Activated CD8-positive, alpha-beta T cell treated with anti-CD3 and anti-CD28 coated beads, Interleukin-2, amount 10 ng/mL, durations not matched to agents 7 days and 5 days (primary cell): ENCODE measurements around the gene WSCD1. TPM values are rescaled to one million over a fixed set of nuclear protein-coding genes. Genes with fewer than 3 reads are reported as not detected.

Source experiments
- ATAC-seq: fragments of 150-1000 bp; cut with Tn5 transposase; one replicate; pipeline ENCODE4 v1.10.0; 2021; ENCODE audit warnings: moderate library complexity
- CTCF ChIA-PET: fragments of 350-600 bp; sonication (Branson Sonifier 250); formaldehyde crosslinking; loops from one replicate; lab custom pipeline; 2021; ENCODE audit warnings: antibody characterized with exemption; lab: Charles Lee
- POLR2A ChIA-PET: fragments of 350-600 bp; sonication (Branson Sonifier 250); formaldehyde crosslinking; loops from one replicate; lab custom pipeline; 2021; ENCODE audit warnings: antibody characterized with exemption; lab: Charles Lee
- DNase-seq: peaks from one replicate; pipeline ENCODE4 v3.0.0-alpha.2; 2020
- H3K27ac Mint-ChIP-seq: one replicate; pipeline ENCODE4 v1.8.0; 2021; ENCODE audit warnings: mild to moderate bottlenecking, mixed read lengths
- H3K27me3 Mint-ChIP-seq: one replicate; pipeline ENCODE4 v1.8.0; 2021; ENCODE audit warnings: low read depth, mixed read lengths
- H3K36me3 Mint-ChIP-seq: one replicate; pipeline ENCODE4 v1.8.0; 2021; ENCODE audit warnings: low read depth, mixed read lengths
- H3K4me1 Mint-ChIP-seq: one replicate; pipeline ENCODE4 v1.8.0; 2021; ENCODE audit warnings: low read depth, mixed read lengths
- H3K4me3 Mint-ChIP-seq: one replicate; pipeline ENCODE4 v1.8.0; 2021; ENCODE audit warnings: mild to moderate bottlenecking, mixed read lengths
- H3K9me3 Mint-ChIP-seq: one replicate; pipeline ENCODE4 v1.8.0; 2022; ENCODE audit warnings: mixed read lengths; ENCODE audit not compliant: insufficient read depth
- total RNA-seq, 2 experiments: library from RNA; stranded (reverse); gene quantifications; one replicate each; pipeline ENCODE4 v1.2.3, GENCODE V29; 2021

Gene WSCD1
- total RNA-seq, 2 experiments from 2014 or later, result not detected

DNA sequence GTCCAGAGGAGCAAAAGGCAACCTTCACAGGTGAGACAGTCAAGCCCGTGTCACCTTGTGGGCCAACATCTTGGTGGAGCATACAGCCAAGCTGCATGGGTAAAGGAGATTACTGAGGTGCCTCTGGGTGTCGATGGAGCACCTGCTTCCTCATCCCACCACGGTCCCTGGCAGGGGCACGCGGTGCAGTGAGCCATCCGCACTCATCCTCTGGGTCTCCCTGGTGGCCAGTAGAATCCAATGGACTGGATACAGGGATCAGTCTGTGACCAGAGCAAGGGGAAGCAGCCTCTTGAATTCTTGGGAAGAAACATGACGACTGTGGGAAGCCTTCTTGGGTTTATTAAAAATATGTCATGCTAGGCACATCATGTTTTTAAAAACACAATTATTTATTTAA, 4.8 kb upstream of the WSCD1 start:
- peaks cover 6% of the 10 kb centered on the region for H3K4me1 Mint-ChIP-seq
- no peaks in the 10 kb centered on the region for H3K9me3 Mint-ChIP-seq
- ChIA-PET CTCF (no interaction called here), POLR2A (no interaction called here)
- H3K27me3 Mint-ChIP-seq, result peaks cover 32% of the 10 kb centered on the region
- ATAC-seq, result no peak
- peaks cover 5% of the 10 kb centered on the region for H3K36me3 Mint-ChIP-seq
- no peak for DNase-seq
- H3K4me3 Mint-ChIP-seq, result no peak overlapping the region
- no peak overlapping the region for H3K27ac Mint-ChIP-seq

DNA sequence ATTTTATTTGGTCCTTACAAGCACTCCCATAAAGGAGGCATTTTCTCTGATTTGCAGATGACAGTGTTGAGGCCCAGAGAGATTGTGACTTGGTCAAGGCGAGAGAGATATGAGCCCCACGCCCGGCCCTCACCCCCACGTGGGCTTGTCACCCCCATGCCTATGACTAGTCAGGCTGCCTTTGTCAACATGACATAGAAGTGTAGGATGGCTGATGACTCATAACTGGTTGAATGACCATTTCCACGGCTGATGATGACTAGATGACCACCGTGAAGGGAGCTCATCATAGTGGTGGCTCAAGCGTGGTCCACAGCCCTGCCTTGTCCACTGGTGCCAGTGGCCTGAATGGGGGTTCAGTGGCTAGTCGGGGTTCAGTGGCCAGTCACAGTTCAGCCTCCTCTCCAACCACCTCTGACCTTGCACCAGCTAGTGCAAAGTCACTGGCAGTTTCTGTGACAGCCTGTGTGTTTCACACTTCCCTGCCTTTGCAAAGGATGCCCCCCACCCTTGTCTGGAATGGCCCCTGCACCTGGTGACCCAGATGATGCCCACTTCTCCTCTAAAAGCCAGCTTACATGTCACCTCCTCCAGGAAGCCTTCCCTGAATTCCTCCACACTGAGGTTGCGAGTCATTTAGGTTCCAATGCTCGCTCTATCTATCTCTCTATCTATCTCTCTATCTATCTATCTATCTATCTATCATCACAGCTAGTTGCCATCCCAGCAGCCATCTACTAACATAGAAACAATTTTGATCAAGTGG, 3.8 kb upstream of the WSCD1 start:
- peaks cover 38% of the 10 kb centered on the region for H3K27me3 Mint-ChIP-seq
- no peak overlapping the region for H3K27ac Mint-ChIP-seq
- H3K36me3 Mint-ChIP-seq, result peaks cover 5% of the 10 kb centered on the region
- no peak for DNase-seq
- ChIA-PET POLR2A (no interaction called here), CTCF (interaction anchor here (0.6 kb wide), 1 partner anchor 474 kb away, joined by 3 read pairs; no protein-coding TSS in a partner anchor)
- no peaks in the 10 kb centered on the region for H3K9me3 Mint-ChIP-seq
- ATAC-seq, result no peak
- H3K4me3 Mint-ChIP-seq, result no peak overlapping the region
- peaks cover 8% of the 10 kb centered on the region for H3K4me1 Mint-ChIP-seq

DNA sequence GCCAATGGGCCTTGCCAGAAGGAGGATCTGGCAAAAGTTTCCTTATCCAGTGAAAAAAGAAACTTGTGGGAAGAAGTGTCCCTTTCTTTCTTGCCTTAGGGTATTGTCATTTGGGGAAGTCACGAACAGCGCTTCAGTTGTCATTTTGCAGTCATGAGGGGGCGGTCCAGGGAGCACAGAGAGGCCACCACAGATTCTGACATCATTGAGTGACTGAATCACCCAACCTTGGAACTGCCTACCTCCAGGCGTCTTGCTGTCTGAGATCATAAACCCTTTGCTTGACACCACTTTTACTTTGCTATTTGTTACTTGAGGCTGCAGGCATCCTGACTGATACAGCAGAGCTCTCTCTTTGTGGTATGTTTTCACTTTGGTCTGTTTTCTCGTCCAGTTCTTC, 3.1 kb upstream of the WSCD1 start:
- POLR2A ChIA-PET, result no interaction called here
- ATAC-seq, result no peak
- Mint-ChIP-seq H3K36me3 (peaks cover 5% of the 10 kb centered on the region), H3K4me3 (no peak overlapping the region), H3K27ac (no peak overlapping the region), H3K9me3 (no peaks in the 10 kb centered on the region), H3K27me3 (peaks cover 41% of the 10 kb centered on the region), H3K4me1 (peaks cover 8% of the 10 kb centered on the region)
- CTCF ChIA-PET, result no interaction called here
- DNase-seq, result no peak

DNA sequence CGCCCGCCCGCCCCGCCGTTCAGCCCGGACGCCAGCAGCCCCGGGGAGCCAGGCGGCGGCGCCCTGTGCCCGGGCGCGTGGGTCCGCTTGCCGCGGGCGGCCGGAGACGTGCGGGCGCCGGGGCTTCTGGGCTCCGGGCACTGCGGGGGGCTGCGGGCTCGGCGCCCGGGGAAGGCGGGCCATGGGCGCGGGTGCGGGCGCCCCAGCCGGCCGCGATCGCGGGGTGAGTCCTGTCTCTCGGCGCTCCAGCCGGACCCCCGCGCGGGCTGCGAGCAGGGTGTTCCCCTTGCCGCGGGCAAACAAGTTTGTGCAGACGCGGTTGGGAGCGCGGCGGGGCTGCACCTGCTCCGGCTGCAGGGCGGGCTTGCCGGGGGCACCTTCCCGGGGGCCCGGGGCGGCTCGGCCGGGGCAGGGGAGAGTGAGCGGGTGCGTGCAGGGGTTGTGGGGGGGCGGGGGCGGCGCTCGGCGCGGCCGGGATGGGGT, 292 bp downstream of the WSCD1 start:
- Mint-ChIP-seq H3K36me3 (peaks cover 5% of the 10 kb centered on the region), H3K27me3 (peaks cover 40% of the 10 kb centered on the region), H3K4me3 (no peak overlapping the region), H3K27ac (no peak overlapping the region), H3K9me3 (no peaks in the 10 kb centered on the region), H3K4me1 (peaks cover 8% of the 10 kb centered on the region)
- DNase-seq (no peak), ATAC-seq (no peak)
- POLR2A ChIA-PET, result no interaction called here
- CTCF ChIA-PET, result no interaction called here

DNA sequence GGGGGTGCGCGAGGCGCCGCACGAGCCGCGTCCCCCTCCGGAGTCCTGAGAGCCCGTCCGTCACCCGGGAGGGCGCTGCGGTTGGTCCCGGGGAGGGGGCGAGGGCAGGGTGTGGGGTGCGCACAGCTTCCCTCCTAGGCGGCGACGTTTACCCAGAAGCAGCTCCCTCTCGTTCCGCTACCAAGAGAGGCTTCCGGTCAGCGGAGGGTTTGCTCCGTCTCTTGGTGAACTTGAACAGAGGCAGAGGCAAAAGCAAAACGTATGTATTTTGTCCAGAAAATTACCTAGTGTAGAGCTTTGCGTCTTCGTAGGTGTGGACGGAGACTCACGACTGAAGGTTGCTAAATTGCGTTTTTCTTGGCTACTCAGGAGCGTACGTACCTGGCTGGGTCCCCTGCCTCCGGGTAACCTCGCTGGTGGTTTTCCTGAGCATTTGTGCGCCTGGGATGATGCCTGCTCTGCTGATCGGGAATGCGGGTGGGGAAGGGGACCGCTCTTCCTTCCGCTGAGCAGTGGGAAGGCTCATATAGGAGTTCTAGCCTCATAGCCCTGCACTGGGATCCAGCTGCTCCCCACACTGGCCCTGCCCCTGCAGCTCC, 833 bp downstream of the WSCD1 start:
- POLR2A ChIA-PET, result no interaction called here
- Mint-ChIP-seq H3K9me3 (no peaks in the 10 kb centered on the region), H3K36me3 (peaks cover 5% of the 10 kb centered on the region), H3K4me3 (no peak overlapping the region), H3K27me3 (peaks cover 37% of the 10 kb centered on the region), H3K4me1 (peaks cover 8% of the 10 kb centered on the region), H3K27ac (no peak overlapping the region)
- no peak for ATAC-seq
- CTCF ChIA-PET, result interaction anchor here (1.2 kb wide), 1 partner anchor 40 kb away, joined by 3 read pairs; no protein-coding TSS in a partner anchor
- DNase-seq, result no peak

DNA sequence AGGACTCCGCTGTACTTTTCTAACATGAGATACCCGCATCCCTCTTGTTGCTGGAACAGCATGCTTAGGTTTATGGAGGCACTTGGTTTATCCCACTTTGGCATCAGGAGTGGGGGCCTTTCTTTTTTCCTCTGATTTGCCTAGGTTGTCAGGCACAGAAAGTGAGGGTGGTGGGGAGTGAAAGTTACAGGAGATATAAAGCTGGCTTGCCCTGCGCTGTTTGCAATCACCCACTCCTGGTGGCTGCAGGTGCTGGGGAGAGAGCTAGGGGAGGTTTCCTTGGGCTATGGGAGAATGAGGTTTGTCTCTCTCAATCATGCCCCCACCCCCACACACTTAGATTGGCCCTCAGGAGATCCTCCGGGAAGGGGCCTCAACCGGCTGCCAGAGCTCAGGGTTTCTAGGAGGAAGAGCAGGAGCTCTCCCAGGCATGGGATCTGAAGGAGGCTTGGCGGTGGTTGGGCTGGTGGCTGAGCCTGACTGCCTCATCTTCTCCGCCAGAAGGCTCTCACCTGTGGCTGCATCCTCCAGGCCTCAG, 1.4 kb downstream of the WSCD1 start:
- no peaks in the 10 kb centered on the region for H3K9me3 Mint-ChIP-seq
- H3K4me3 Mint-ChIP-seq, result no peak overlapping the region
- POLR2A ChIA-PET, result no interaction called here
- CTCF ChIA-PET, result interaction anchor here (1.2 kb wide), 1 partner anchor 40 kb away, joined by 3 read pairs; no protein-coding TSS in a partner anchor
- H3K27me3 Mint-ChIP-seq, result peaks cover 37% of the 10 kb centered on the region
- no peak for ATAC-seq
- H3K36me3 Mint-ChIP-seq, result peaks cover 5% of the 10 kb centered on the region
- H3K27ac Mint-ChIP-seq, result no peak overlapping the region
- H3K4me1 Mint-ChIP-seq, result peaks cover 8% of the 10 kb centered on the region
- DNase-seq, result no peak

DNA sequence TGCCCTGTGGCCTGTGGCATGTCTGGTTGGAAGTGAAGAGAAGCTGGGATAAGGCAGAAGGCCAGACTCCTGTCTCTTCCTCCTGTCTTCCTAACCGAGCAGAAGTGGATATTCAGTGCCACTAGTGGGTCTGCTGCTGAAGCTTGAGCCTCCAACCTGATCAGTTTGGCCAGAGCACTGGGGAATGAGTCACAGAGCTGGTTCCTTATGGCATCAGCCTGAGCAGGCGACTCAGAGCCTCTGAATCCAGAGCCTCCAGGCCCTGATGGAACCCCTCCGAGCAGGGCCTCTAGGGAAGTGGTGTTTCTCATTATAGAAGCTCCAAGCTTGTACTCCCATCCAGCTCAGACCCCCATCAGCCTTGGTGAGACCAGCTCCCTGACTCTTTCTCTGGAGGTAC, 2.0 kb downstream of the WSCD1 start:
- H3K36me3 Mint-ChIP-seq, result peaks cover 5% of the 10 kb centered on the region
- DNase-seq (no peak), ATAC-seq (no peak)
- H3K4me3 Mint-ChIP-seq, result no peak overlapping the region
- CTCF ChIA-PET, result interaction anchor here (1.2 kb wide), 1 partner anchor 41 kb away, joined by 3 read pairs; no protein-coding TSS in a partner anchor
- POLR2A ChIA-PET, result no interaction called here
- peaks cover 37% of the 10 kb centered on the region for H3K27me3 Mint-ChIP-seq
- H3K4me1 Mint-ChIP-seq, result peaks cover 8% of the 10 kb centered on the region
- H3K9me3 Mint-ChIP-seq, result no peaks in the 10 kb centered on the region
- no peak overlapping the region for H3K27ac Mint-ChIP-seq

DNA sequence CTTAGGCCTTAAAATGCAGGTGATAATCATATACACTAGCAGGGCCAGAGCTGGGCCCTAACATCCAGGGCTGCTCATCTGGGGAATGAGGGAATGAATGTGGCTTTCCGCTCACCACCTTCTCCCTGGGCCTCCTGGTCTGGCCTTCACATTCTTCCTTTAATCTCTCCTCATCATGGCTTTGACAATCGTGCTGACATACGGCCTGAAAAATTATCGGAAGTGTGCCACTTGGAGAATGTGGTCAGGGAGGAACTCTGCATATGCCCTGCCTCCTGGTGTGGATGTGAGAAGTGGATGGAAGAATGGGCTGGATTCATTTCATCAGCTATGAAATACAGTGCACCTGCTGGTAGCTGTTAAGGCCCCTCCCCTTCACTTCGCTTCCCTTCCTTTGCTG, 2.4 kb downstream of the WSCD1 start:
- DNase-seq (no peak), ATAC-seq (no peak)
- H3K4me1 Mint-ChIP-seq, result peaks cover 8% of the 10 kb centered on the region
- H3K4me3 Mint-ChIP-seq, result no peak overlapping the region
- no peak overlapping the region for H3K27ac Mint-ChIP-seq
- H3K36me3 Mint-ChIP-seq, result peaks cover 5% of the 10 kb centered on the region
- peaks cover 33% of the 10 kb centered on the region for H3K27me3 Mint-ChIP-seq
- no peaks in the 10 kb centered on the region for H3K9me3 Mint-ChIP-seq
- CTCF ChIA-PET, result no interaction called here
- POLR2A ChIA-PET, result no interaction called here

DNA sequence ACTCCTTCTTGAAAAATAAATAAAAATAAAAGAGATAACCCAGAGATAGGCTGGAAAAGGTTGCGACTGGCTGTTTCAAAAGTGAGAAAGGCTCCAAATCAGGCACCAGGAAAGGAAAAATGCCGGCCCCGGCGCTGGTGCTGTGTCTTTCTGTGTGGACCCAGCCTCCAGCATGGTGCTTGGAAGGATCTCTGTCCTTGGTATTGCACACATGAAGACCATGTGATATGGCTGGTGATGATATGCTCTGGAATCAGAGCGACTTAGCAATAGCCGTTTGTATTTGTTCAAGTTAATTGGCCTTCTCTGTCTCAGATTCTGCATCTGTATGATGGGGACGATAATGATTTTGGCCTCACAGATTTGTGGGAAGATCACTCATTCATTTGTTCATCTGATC, 3.4 kb downstream of the WSCD1 start:
- no peak for DNase-seq
- CTCF ChIA-PET, result no interaction called here
- H3K4me1 Mint-ChIP-seq, result peaks cover 8% of the 10 kb centered on the region
- H3K27me3 Mint-ChIP-seq, result peaks cover 28% of the 10 kb centered on the region
- H3K4me3 Mint-ChIP-seq, result no peak overlapping the region
- H3K36me3 Mint-ChIP-seq, result peaks cover 5% of the 10 kb centered on the region
- H3K27ac Mint-ChIP-seq, result no peak overlapping the region
- no peaks in the 10 kb centered on the region for H3K9me3 Mint-ChIP-seq
- no peak for ATAC-seq
- POLR2A ChIA-PET, result no interaction called here

DNA sequence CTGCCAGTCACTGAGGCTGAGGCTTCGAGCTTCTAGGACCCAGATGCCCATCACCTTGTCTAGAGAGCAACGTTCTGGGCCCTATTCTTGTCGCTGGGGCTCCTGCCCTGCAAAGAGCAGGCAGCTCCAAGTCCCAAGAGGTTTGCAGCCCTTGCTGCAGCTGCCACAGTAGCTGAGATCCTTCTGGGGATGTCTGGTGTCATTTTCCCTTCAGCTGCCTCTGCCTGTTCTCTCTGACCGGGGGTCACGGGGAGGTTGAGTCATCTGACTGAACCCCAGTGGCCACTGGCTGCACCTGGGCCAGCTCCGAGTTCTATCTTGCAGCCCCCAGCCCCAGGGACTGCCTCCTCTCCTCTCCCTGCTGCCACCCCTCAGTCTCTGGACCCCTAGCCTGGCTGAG, 4.9 kb downstream of the WSCD1 start:
- ChIA-PET CTCF (no interaction called here), POLR2A (no interaction called here)
- no peaks in the 10 kb centered on the region for H3K9me3 Mint-ChIP-seq
- H3K27ac Mint-ChIP-seq, result no peak overlapping the region
- no peak for DNase-seq
- H3K4me3 Mint-ChIP-seq, result no peak overlapping the region
- H3K27me3 Mint-ChIP-seq, result peaks cover 14% of the 10 kb centered on the region
- no peaks in the 10 kb centered on the region for H3K36me3 Mint-ChIP-seq
- no peak for ATAC-seq
- peaks cover 2% of the 10 kb centered on the region for H3K4me1 Mint-ChIP-seq

DNA sequence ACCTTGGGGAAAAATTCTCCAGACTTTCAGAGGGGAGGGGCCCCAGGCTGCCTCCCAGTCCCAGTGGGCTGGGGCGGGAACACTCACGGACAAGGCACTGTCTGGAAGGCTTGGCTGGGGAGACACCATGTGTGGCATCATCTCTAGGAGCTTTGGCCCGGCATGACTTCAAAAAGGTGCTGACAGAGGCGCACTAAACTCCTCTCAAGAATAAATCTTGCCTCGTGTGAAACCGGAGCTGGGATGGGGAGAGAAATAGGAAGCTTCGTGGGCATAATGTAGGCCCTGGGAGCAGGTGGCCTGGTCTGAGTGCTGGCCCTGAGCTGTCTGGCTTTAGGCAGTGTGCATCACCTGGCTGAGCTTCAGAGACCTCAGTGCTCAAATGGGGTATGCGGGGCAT, 5.7 kb downstream of the WSCD1 start:
- H3K4me3 Mint-ChIP-seq, result no peak overlapping the region
- POLR2A ChIA-PET, result no interaction called here
- H3K4me1 Mint-ChIP-seq, result peaks cover 2% of the 10 kb centered on the region
- no peaks in the 10 kb centered on the region for H3K9me3 Mint-ChIP-seq
- ATAC-seq (no peak), DNase-seq (no peak)
- CTCF ChIA-PET, result no interaction called here
- H3K36me3 Mint-ChIP-seq, result no peaks in the 10 kb centered on the region
- no peak overlapping the region for H3K27ac Mint-ChIP-seq
- peaks cover 13% of the 10 kb centered on the region for H3K27me3 Mint-ChIP-seq

DNA sequence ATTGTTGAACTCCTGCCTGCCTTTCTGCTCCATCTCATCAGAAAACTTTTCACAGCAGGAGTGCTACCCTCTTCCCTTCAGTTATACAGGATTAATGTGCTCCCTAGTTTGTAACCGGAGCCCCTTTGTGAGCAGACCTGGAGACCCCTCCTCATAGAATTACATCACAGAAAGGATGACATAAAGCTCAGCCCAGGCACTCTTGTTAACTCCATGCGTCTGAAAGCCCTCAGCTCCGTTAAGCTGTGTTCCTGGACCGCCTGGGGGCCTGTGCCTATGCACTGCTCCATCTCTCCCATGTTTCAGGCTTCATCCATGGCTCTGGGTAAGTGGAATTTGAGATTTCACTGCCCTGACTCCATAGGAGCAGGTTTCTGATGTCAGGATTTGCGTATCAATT, 7.6 kb downstream of the WSCD1 start:
- H3K27ac Mint-ChIP-seq, result no peak overlapping the region
- no peaks in the 10 kb centered on the region for H3K4me1 Mint-ChIP-seq
- H3K36me3 Mint-ChIP-seq, result no peaks in the 10 kb centered on the region
- DNase-seq (no peak), ATAC-seq (no peak)
- no peaks in the 10 kb centered on the region for H3K9me3 Mint-ChIP-seq
- ChIA-PET CTCF (no interaction called here), POLR2A (no interaction called here)
- H3K27me3 Mint-ChIP-seq, result peaks cover under 1% of the 10 kb centered on the region
- H3K4me3 Mint-ChIP-seq, result no peak overlapping the region
